Activated CD8-positive, alpha-beta T cell treated with anti-CD3 and anti-CD28 coated beads for 36 hours (primary cell): Measurements from ENCODE around the gene ST6GALNAC1. TPM values are rescaled to one million over a fixed set of nuclear protein-coding genes. Genes with fewer than 3 reads are reported as not detected.

Experiments used
- ATAC-seq: fragments of 200-7000 bp; cut with Tn5 transposase; one replicate; pipeline ENCODE4 v1.10.0; 2021; ENCODE audit warnings: mild to moderate bottlenecking, moderate library complexity
- CTCF ChIA-PET: fragments of 350-600 bp; sonication (Branson Sonifier 250); formaldehyde crosslinking; loops from one replicate; lab custom pipeline; 2021; ENCODE audit warnings: antibody characterized with exemption; lab: Charles Lee
- POLR2A ChIA-PET: fragments of 350-600 bp; sonication (Branson Sonifier 250); formaldehyde crosslinking; loops from one replicate; lab custom pipeline; 2021; ENCODE audit warnings: antibody characterized with exemption; lab: Charles Lee
- DNase-seq: peaks from one replicate; pipeline ENCODE4 v3.0.0-alpha.2; 2020
- H3K27ac Mint-ChIP-seq: one replicate; pipeline ENCODE4 v1.8.0; 2021; ENCODE audit warnings: mild to moderate bottlenecking, mixed read lengths
- H3K27me3 Mint-ChIP-seq: one replicate; pipeline ENCODE4 v1.8.0; 2021; ENCODE audit warnings: mixed read lengths
- H3K36me3 Mint-ChIP-seq: one replicate; pipeline ENCODE4 v1.8.0; 2021; ENCODE audit warnings: low read depth, mixed read lengths
- H3K4me1 Mint-ChIP-seq: one replicate; pipeline ENCODE4 v1.8.0; 2021; ENCODE audit warnings: low read depth, mixed read lengths
- H3K4me3 Mint-ChIP-seq: one replicate; pipeline ENCODE4 v1.8.0; 2021; ENCODE audit warnings: mild to moderate bottlenecking, moderate library complexity, mixed read lengths
- H3K9me3 Mint-ChIP-seq: one replicate; pipeline ENCODE4 v1.8.0; 2021; ENCODE audit warnings: mixed read lengths
- intact Hi-C: fragments of 100-400 bp; cut with micrococcal nuclease; formaldehyde crosslinking; loops from one replicate; pipeline ENCODE4 v1.10.0; 2022
- total RNA-seq, 2 experiments: library from RNA; stranded (reverse); gene quantifications; one replicate each; pipeline ENCODE4 v1.2.3, GENCODE V29; 2021
- TF ChIP-seq, protein P1 (sequence below): fragments of 200-600 bp; IDR thresholded peaks from one replicate; pipeline ENCODE4 v1.8.0; 2022; ENCODE audit warnings: antibody characterized with exemption, mild to moderate bottlenecking

ST6GALNAC1 gene, protein sequence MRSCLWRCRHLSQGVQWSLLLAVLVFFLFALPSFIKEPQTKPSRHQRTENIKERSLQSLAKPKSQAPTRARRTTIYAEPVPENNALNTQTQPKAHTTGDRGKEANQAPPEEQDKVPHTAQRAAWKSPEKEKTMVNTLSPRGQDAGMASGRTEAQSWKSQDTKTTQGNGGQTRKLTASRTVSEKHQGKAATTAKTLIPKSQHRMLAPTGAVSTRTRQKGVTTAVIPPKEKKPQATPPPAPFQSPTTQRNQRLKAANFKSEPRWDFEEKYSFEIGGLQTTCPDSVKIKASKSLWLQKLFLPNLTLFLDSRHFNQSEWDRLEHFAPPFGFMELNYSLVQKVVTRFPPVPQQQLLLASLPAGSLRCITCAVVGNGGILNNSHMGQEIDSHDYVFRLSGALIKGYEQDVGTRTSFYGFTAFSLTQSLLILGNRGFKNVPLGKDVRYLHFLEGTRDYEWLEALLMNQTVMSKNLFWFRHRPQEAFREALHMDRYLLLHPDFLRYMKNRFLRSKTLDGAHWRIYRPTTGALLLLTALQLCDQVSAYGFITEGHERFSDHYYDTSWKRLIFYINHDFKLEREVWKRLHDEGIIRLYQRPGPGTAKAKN
- not detected for total RNA-seq

DNA sequence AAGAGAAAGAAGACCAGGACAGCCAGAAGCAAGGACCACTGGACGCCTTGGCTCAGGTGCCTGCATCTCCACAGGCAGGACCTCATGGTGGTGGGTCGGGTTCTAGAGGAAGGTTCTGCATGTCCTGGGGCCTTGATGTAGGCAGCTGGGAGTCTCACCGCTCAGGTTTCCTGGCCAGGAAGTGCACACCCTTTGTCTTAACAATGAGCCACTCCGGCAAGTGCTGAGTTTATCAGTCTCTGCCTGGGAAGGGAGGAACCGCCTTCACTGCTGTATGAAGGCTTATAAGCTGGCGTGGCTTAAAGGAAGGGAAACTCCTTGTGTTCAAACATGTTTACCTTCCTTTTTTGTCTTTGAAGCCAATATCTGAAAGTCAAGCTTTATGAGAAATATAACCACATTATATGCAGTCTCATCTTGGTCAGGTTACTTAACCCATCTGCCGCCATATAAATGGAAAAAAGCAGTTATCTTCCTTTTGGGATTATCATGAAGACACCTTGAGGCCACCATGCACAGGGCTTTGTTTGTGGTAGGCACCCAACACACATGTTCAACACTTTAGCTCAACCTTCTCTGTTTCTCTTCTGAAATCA, at the start of gene ST6GALNAC1:
TSS of gene ST6GALNAC1 (minus strand) at position 205 of the 596 bp plus-strand sequence. CDS start at position 86, 119 bp downstream.
- ChIA-PET CTCF (interaction anchor here (0.9 to 2.7 kb wide), 3 partner anchors 20 to 120 kb away, joined by 3 to 18 read pairs (median 4); no protein-coding TSS in a partner anchor), POLR2A (interaction anchor here (0.7 kb wide), 1 partner anchor 289 kb away, joined by 4 read pairs; no protein-coding TSS in a partner anchor)
- Mint-ChIP-seq H3K36me3 (peaks cover 1% of the 10 kb centered on the region), H3K4me3 (no peak within 1 kb of the TSS), H3K4me1 (peaks cover 10% of the 10 kb centered on the region), H3K9me3 (peaks cover 6% of the 10 kb centered on the region), H3K27me3 (no peaks in the 10 kb centered on the region), H3K27ac (no peak within 1 kb of the TSS)
- DNase-seq, result no peak
- intact Hi-C loops, result no loop called here
- TF ChIP-seq, protein P1, sequence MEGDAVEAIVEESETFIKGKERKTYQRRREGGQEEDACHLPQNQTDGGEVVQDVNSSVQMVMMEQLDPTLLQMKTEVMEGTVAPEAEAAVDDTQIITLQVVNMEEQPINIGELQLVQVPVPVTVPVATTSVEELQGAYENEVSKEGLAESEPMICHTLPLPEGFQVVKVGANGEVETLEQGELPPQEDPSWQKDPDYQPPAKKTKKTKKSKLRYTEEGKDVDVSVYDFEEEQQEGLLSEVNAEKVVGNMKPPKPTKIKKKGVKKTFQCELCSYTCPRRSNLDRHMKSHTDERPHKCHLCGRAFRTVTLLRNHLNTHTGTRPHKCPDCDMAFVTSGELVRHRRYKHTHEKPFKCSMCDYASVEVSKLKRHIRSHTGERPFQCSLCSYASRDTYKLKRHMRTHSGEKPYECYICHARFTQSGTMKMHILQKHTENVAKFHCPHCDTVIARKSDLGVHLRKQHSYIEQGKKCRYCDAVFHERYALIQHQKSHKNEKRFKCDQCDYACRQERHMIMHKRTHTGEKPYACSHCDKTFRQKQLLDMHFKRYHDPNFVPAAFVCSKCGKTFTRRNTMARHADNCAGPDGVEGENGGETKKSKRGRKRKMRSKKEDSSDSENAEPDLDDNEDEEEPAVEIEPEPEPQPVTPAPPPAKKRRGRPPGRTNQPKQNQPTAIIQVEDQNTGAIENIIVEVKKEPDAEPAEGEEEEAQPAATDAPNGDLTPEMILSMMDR, result no peak
- ATAC-seq, result no peak

DNA sequence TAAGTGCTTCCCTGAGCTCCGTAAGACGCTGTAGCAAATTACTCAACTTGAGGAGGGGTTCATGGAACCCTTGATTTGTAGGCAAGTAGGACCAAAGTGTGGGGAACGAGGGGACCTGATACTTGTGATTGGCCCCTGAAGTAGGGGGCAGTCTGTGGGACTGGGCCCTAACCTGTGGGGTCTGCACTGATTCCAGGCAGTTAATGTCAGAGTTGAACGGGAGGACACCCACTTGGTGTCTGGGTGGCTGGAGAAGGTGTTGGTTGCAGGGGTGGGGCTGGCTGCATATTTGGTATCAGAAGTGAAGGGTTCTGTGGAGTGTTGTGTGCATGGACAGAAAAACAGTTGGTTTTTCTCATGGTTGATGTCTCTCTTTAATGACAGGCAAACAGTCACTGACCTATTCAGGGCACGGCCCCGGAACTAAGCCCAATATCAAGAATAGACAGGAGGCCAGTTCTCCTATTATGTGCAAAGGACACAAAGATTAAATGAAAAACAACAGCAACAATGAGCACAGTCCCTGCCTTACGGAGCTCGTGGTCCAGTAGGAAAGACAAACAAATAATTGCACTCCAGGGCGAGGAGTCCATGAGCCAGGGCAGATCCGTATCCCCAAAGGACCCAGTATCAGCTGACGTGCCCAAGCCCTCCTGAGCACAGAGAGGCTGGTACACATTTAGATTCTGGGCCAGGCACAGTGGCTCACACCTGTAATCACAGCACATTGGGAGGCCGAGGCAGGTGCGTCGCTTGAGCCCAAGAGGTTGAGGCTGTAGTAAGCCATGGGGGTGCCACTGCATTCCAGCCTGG, 48.0 kb upstream of the ST6GALNAC1 start:
- H3K4me3 Mint-ChIP-seq, result no peak overlapping the region
- TF ChIP-seq, protein P1, result no peak
- no peaks in the 10 kb centered on the region for H3K4me1 Mint-ChIP-seq
- no peak for ATAC-seq
- H3K27me3 Mint-ChIP-seq, result no peaks in the 10 kb centered on the region
- POLR2A ChIA-PET, result interaction anchor here (1.0 kb wide), 1 partner anchor 362 kb away, joined by 3 read pairs; no protein-coding TSS in a partner anchor
- CTCF ChIA-PET, result interaction anchor here (1.6 to 2.7 kb wide), 2 partner anchors 10 to 67 kb away, joined by 7 to 11 read pairs; no protein-coding TSS in a partner anchor
- no peaks in the 10 kb centered on the region for H3K36me3 Mint-ChIP-seq
- no peak overlapping the region for H3K27ac Mint-ChIP-seq
- intact Hi-C loops, result no loop called here
- DNase-seq, result no peak
- H3K9me3 Mint-ChIP-seq, result no peaks in the 10 kb centered on the region

DNA sequence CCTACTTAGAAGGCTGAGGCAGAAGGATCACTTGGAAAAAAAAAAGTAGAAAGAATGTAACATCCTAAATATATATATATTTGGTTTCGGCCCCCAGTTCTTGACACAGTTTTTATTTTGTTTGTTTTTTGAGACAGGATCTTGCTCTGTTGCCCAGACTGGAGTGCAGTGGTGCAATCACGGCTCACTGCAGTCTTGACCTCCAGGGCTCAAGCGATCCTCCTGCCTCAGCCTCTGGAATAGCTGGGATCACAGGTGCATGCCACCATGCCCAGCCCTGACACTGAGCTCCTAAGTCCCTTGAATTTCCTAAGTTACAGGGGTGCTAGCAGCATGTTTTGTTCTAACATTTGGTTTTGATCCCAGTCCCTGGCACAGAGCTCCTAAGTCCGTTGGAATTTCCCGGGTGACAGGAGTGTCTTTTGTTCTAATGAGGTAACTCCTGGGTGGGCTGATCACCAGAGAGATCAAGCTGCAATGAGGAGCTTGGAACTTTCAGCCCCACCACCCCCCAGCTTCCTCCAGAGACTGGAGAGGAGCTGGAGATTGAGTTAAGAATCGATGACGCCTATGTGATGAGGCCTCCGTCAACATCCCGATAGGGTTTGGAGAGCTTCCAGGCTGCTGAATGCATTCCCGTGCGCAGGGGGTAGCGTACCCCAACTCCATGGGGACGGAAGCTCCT, 47.2 kb upstream of the ST6GALNAC1 start:
- no peaks in the 10 kb centered on the region for H3K27me3 Mint-ChIP-seq
- no peaks in the 10 kb centered on the region for H3K4me1 Mint-ChIP-seq
- no peaks in the 10 kb centered on the region for H3K36me3 Mint-ChIP-seq
- intact Hi-C loops, result no loop called here
- H3K27ac Mint-ChIP-seq, result no peak overlapping the region
- no peak for DNase-seq
- CTCF ChIA-PET, result interaction anchor here (0.7 to 2.7 kb wide), 3 partner anchors 10 to 67 kb away, joined by 3 to 11 read pairs (median 7); no protein-coding TSS in a partner anchor
- POLR2A ChIA-PET, result interaction anchor here (1.0 kb wide), 1 partner anchor 361 kb away, joined by 3 read pairs; no protein-coding TSS in a partner anchor
- TF ChIP-seq, protein P1, result no peak
- ATAC-seq, result no peak
- H3K9me3 Mint-ChIP-seq, result no peaks in the 10 kb centered on the region
- H3K4me3 Mint-ChIP-seq, result no peak overlapping the region

DNA sequence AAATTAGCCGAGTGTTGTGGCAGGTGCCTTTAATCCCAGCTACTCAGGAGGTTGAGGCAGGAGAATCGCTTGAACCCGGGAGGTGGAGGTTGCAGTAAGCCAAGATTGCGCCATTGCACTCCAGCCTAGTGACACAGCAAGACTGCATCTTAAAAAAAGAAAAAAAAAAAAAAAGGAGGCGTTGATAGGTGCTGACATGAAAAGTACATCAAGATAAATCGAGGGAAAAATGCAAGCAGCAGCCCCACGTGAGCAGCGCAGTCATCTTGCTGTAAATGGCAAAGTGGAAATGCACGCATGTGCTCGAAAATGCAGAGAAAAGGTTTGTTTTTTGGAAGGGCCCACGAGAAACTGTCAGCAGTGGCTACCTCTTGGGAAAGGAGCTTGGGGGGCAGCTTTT, 46.3 kb upstream of the ST6GALNAC1 start:
- Mint-ChIP-seq H3K27me3 (no peaks in the 10 kb centered on the region), H3K9me3 (no peaks in the 10 kb centered on the region), H3K4me1 (no peaks in the 10 kb centered on the region), H3K27ac (no peak overlapping the region), H3K36me3 (no peaks in the 10 kb centered on the region), H3K4me3 (no peak overlapping the region)
- DNase-seq, result no peak
- POLR2A ChIA-PET, result no interaction called here
- TF ChIP-seq, protein P1, result no peak
- ATAC-seq, result no peak
- intact Hi-C loops, result no loop called here
- CTCF ChIA-PET, result interaction anchor here (1.6 to 2.7 kb wide), 2 partner anchors 9 to 66 kb away, joined by 7 to 11 read pairs; no protein-coding TSS in a partner anchor
